CD1c-positive myeloid dendritic cell (primary cell): ENCODE measurements around the gene ANKRD13D.

Experiments
- DNase-seq: peaks from one replicate; pipeline ENCODE4 v3.0.0-alpha.2; 2016; ENCODE audit errors: extremely low spot score

Gene ANKRD13D

DNA sequence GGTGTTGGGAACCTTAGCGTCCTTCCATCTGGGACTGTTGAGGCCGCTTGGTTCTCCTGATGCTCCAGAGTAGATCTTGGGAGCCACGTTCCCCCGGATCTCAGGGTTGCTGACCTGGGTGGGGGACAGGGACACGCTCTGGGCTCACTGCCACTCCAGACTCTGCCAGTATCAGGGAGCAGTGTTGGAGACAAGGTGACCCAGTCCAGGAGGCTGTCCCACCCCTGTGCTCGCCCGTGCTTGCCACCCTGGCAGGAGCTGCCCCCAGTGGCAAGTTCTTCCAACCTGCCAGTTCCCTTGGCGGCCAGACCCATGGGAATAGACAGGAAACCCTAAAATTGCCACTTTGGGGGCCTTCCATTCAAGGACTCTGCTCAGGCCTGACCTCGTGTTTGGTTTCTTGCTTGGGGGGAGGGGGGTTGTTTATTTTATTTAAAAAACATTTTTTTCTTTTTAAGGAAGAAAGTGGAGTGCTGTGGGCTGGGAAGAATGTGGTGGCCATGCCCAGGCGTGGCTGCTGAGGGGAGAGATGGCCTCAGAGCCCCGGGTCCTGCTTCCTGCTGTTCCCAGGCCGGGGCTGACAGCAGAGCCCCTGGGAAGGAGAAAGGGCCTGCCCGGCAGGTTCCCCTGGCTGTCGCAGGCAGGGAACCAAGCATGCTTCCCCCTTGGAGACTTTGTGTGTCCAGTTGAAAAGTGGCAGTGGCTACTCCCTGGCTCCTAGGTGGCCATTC lies 15.7 kb upstream of the ANKRD13D start:
- no peak for DNase-seq

DNA sequence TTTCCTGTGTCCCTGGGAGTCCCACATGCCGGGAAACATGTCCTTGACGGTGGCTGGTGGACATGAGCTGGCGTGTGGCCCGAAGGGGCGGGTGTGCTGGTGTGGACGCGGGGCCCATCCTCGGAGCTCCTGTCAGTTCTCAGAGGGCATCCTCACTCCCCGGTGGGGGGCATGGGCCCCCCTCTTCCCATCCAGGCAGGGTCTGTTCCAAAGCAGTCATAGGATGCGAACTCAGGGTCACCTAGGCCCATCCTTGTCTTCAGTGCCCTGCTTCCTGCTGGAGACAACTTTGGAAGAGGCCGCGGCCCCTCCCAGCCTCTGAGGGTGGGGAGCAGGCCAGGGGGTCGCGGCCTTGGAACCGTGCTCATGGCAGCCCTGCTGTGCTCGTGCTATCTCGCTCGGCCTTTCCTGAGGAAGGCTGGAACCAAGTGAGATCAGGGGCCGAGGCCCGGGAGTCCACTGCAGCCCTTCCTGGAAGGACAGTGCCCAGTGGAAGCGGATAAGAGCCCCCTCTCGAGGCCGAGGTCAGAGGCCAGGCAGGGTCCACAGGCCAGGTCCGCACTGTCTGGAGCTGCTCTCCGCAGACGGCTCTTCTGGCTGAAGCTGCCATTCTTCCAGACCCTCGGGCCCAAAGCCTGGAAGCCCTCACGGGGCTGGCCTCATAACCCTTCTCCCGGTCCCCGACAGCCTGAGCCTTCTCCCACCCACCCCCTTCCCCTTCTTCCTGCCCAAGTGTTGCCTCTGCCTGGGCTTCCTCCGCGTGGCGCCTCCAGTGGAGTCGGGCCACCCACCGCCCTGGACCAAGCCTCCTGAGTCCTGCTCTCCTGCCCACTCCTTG lies 14.1 kb upstream of the ANKRD13D start:
- no peak for DNase-seq

DNA sequence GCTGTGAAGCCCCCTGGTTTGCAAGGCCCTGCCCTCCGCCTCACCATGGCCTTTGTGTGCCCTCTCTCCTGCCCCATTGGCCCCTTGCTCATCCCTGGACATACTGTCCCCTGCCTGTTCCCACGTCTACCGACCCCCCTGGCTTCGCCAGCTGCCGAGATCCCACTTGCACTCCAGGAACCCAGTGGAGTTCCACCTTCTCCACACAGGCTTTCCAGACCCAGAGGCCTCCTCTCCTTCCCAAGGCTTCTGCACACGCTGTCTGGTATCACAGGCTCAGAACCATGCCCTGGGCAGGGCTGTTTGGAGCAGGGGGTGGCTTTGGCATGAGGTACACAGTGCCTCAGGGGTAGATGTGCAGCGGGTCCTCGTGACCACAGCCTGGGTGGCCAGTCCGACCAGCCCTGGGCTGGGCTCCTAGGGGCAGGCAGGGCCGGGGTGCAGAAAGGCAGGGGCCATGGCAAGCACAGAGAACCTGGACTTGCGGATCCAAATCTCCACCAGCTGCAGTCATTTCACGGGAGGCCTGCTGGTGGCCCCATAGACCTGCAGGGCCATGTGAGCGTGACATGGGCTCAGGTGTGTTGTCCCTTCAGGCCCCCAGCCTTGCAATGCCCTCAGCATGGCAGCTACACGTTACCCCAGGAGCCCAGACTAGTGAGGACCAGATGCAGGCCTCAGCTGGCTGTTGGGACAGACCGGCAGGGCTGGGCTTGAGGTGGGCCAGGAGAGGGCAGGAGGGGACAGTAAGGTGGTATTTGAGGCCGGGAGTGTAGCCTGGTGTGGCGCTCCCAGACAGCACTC lies 13.3 kb upstream of the ANKRD13D start:
- DNase-seq = no peak

DNA sequence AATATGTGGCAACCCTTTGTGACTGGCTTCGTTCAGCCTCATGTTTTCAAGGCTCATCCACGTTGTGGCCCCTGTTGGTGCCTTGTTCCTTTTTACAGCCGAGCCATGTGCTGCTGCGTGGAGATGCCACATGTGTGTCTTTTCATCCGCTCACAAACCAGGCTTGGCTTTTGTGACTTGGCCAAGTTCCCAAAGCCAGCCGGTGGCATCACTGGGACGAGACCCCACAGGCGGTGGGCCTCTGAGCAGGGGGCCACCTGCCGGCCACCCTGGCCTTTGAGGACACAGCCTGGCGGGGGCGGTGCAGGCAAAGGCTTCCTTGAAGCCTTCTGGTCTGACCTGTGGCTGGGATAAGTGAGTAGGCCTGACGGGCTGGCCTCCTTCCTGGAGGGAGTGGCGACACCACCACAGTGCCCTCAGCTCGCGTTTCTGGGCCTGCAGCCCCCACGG lies 12.3 kb upstream of the ANKRD13D start:
- DNase-seq = peak; percentile 68

DNA sequence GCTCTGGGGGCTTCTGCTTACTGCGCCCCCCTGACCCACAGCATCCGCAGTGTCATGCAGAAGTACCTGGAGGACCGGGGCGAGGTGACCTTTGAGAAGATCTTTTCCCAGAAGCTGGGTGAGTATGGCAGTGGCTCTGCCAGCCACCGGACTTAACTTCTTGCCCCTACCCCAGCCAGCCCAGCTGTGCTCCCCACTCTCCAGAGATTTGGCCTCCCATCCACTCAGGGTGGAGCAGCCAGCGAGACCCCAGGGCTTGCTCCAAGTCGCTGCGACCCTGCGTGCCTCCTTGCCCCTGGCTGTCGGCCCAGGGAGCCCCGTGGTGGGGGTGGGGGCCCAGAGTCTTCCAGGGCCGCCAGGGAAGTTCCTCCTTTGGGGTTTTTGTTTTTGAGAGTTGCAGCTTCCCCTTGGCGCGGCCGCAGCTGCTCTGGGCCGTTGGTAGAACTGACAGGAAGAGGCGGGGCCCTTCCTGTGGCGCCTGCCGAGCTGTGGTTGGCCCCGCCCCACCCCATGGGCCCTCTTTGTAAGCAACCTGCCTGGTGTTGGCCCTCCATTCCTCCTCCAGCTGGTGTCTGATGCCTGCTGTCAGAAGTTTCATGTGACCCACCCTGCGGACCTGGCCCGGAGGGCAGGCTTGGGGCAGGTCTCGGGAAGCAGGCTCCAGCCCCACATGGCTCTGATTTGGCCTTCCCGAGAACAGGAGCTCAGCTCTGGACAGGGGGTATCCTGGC lies 11.7 kb upstream of the ANKRD13D start:
- peak; percentile 97 for DNase-seq

DNA sequence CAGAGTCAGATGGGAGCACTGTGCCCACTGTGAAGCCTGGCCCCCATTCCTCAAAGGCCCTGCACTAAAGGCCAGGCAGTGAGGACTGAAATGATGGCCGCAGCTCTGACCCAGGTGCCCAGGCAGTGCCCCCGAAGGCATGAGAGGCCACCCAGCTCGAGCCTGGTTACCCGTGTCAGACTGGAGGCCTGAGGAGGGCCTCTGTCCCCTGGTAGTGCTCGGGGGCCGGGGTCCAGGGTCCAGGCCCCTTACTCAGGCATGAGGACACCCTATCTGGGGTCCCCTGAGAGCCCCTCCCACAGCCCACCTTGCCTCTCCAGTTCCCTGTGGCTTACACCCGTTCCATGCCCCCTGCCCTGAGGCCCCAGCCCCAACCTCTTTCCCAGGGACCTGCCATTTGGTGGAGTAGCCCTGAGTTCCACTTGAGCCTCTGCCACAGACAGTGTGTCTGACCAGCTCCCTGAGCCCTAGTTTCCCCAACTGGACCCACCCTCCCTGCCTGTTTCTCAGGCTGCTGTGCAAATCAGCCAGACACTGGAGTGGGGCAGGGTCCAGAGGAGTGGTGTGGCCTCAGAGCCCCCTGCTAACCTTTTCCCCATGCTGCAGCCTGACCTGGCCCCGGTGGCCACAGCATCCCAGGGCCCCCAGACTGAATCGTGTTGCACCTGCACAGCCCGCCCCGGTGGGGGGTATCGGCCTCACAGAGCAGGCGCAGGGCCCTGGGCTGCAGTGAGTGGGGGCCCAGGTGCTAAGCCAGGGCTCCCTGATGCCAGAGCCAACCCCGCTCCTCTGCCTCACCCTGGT lies 10.8 kb upstream of the ANKRD13D start:
- no peak for DNase-seq

DNA sequence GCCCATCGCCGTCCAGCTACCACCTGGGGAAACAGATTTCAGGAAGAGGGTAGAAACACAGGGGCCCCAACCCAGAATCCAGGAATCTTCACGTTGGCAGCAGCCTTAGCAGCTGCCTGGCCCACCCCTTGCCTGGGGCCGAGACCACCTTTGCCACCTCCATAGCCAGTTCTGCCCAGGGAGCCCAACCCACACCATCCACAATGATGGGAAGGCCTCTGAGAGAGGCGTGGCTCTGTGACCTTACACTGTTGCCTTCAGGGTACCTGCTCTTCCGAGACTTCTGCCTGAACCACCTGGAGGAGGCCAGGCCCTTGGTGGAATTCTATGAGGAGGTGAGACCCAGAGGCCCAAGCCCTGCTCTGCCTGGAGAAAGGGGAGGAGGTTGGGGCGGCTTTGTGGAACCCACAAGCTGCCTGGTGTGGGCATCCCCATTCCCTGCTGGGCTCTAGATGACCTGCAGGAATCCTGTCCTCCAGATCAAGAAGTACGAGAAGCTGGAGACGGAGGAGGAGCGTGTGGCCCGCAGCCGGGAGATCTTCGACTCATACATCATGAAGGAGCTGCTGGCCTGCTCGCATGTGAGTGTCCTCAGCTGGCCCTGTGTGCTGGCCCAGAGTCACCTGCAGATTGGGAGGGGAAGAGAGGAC lies 10.0 kb upstream of the ANKRD13D start:
- no peak for DNase-seq

DNA sequence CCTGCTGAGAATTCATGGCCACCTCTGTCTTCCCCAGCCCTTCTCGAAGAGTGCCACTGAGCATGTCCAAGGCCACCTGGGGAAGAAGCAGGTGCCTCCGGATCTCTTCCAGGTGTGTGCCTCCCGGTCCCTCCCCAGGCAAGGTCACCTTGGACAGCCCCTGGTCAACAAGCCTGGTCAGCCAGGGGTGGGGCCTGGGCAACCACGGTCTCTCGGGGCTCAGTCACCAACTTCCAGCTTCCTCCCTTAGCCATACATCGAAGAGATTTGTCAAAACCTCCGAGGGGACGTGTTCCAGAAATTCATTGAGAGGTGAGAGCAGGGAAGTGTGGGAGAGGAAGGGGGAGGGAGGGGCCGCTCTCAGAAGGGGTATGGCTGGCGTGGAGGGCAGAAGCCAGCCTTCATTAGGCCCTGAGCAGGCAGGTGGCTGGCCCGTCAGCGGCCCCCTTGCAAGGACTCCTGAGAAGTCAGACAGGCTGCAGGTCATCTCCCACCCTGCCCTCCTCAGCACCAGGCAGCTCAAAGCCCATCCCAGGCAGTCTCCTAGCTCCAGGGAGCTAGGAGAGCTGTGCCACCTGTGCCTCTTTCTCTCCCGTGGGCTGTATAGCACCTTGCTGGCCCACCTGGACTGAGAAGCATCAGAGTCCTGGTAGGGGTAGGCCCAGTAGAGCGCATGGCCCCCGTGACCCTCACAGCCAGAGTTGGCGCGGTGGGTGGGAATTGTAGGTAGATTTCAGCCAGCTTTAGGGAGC lies 9.3 kb upstream of the ANKRD13D start:
- DNase-seq = no peak

DNA sequence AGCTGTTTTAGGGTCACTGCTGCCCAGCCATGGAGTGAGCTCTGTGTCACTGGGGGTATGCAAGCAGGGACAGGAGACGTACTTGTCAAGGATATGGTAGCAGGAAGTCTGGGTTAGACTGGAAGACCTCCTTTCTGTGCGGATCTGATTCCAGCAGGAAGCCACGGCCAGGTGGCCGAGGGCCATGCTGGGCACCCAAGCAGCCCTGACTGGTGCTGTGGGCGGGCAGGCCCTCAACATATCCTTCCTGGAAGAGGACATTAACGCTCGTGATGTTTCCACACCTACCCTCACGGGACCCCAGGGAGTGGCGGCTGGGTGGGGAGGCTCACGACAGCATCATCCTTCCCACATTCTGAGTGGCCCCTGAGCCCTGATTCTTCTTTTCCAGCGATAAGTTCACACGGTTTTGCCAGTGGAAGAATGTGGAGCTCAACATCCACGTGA lies 8.7 kb upstream of the ANKRD13D start:
- DNase-seq = no peak

DNA sequence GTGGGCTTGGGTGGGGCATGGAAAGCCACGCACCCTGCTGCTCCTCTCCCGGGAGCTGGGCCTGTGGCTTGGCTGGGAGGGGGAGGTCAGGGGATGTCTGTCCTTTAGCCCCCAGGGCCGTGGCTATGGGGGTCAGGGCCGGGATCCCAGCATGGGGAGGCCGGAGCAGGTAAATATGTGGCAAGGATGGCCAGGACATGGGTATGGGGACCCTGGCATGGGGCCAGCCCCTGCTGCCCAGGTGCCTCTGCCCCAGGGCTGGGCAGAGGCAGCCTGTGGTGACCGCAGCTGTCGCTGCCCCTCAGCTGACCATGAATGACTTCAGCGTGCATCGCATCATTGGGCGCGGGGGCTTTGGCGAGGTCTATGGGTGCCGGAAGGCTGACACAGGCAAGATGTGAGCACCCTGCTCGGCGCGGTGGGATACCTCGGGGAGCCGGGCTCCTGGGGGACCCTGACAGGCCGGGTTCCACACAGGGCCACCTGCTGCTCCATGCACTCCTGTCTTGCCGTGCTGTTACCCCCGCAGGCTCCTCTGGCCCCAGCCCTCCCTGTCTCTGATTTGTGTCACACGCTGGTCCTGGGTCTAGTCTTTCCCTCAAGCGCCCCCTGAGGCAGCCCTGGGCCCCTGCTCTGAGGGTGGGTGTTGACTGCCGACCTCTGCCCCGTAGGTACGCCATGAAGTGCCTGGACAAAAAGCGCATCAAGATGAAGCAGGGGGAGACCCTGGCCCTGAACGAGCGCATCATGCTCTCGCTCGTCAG lies 8.1 kb upstream of the ANKRD13D start:
- DNase-seq = no peak

DNA sequence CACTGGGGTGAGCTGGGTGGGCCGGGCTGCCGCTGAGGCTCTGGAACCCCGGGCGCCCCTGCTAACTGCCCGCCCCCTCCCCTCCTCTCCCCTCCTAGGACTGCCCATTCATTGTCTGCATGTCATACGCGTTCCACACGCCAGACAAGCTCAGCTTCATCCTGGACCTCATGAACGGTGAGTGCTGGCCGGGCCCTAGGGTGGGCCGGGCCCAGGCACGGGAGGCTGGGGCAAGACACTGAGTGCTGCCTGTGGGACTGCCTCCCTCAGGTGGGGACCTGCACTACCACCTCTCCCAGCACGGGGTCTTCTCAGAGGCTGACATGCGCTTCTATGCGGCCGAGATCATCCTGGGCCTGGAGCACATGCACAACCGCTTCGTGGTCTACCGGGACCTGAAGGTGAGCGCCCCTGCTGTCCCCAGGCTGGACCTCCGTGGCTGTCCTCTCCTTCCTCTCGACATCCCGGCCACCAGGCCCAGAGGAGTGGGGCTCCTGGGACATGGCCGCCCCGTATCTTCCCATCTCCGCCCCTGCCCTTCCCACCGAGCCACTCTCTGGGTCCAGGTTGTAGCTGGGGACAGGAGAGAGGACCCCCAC lies 7.5 kb upstream of the ANKRD13D start:
- no peak for DNase-seq

DNA sequence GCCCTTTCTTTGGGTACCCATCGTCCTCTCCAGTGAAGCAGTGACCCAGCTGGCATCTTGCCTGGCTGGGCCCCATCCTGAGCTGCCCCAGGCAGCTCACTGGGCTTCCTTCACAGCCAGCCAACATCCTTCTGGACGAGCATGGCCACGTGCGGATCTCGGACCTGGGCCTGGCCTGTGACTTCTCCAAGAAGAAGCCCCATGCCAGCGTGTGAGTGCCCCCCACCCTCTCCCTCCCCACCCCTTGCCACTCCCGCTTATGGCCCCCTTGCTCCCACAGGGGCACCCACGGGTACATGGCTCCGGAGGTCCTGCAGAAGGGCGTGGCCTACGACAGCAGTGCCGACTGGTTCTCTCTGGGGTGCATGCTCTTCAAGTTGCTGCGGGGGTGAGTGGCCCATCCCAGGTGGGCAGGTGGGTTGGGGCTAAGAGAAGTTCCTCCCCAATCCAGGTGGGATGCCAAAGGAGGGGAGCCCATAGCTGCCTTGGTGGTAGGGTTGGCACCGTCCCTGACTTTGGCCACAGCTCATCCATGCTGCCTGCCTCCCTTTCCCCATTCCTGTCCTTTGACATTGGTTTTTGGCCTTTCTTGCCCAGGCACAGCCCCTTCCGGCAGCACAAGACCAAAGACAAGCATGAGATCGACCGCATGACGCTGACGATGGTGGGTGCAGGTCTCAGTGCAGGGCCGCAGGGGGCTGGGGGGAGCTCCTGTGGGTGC lies 6.8 kb upstream of the ANKRD13D start:
- DNase-seq = no peak

DNA sequence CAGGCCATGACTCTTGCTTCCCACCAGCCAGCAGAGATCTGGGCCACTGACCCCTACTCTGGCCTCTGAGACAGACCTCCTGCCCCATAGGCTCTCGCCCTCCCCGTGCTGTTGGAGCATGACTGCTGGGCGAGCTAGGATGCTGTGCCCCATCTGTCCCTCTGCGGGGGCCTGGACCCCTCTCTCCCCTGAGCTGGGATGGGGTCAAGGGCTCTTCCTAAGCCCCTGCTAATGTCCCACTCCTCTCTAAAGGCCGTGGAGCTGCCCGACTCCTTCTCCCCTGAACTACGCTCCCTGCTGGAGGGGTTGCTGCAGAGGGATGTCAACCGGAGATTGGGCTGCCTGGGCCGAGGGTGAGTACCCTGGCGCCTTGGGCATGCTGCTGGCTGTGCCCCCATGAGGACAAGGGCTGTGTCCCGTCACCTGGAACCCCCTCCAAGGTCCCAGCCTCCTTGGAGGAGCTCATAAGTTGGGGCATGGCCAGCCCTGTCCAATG lies 6.2 kb upstream of the ANKRD13D start:
- DNase-seq = no peak

DNA sequence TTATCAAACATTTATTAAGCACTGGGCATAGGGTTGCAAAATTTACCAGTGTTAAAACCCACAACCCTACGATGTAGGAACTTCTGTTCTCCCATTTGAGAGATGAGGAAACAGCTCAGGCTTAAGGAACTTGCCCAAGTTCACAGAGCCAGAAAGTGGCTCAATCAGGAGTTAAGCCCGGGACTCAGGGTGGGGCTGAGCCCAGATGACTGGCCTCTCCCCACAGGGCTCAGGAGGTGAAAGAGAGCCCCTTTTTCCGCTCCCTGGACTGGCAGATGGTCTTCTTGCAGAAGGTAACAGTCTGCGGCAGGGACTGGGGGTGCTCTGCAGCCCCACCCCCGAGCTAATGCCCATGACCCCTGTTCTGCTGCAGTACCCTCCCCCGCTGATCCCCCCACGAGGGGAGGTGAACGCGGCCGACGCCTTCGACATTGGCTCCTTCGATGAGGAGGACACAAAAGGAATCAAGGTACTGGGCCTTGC lies 5.6 kb upstream of the ANKRD13D start:
- DNase-seq = peak; percentile 89

DNA sequence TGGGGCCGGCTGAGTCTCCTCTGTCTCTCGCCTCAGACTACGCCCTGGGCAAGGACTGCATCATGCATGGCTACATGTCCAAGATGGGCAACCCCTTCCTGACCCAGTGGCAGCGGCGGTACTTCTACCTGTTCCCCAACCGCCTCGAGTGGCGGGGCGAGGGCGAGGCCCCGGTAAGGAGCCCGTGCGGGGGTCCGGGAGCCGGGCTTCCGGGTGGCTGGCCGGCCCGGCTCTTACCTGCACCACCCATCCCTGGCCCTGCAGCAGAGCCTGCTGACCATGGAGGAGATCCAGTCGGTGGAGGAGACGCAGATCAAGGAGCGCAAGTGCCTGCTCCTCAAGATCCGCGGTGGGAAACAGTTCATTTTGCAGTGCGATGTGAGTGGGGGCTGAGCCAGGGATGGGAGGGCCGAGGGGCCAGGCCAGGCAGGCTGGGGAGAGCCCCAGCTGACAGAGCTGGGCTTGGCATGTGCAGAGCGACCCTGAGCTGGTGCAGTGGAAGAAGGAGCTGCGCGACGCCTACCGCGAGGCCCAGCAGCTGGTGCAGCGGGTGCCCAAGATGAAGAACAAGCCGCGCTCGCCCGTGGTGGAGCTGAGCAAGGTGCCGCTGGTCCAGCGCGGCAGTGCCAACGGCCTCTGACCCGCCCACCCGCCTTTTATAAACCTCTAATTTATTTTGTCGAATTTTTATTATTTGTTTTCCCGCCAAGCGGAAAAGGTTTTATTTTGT lies 4.1 kb upstream of the ANKRD13D start:
- DNase-seq = no peak
